Measurements from ENCODE around the gene ERH. TPM values are rescaled to one million over a fixed set of nuclear protein-coding genes. Genes with fewer than 3 reads are reported as not detected.

The ERH gene
- total and polyA plus RNA-seq, 2 donors (not counting 3 experiments of a cell fraction or from before 2014, with no cell fraction given), result 157 to 263 TPM

DNA sequence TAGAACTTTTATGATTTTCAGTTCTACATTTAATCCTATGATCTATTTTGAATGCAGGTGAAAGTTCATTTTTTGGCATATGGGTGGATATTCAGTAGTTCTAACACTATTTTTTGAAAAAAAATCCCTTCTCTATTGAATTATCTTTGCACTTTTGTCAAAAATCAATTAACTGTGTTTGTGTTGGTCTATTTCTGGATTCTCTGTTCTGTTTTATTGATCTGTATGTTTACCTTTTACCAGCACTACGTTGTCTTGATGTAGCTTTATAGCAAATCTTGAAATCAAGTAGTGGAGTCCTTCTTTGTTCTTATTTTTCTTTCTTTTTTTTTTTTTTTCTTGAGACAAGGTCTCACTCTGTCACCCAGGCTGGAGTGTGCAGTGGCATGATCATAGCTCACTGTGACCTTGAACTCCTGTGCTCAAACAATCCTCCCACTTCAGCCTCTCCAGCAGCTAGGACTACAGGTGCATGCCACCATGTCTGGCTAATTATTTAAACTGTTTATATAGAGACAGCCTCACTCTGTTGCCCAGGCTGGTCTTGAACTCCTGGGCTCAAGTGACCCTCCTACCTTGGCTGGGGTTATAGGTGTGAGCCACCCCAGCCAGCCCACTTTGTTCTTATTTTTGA lies 32.3 kb upstream of the ERH start:
- no peak overlapping the region for H3K9ac ChIP-seq (replicated peaks; ENCODE audit: extremely low read depth, insufficient read depth, low read length)
- intact Hi-C loops (cut with micrococcal nuclease) (no loop called here), dilution Hi-C loops (cut with MboI; ENCODE audit: extremely low pct_ligation_motif_present, low sequenced_read_pairs) (no loop called here)
- POLR2A ChIA-PET, result interaction anchor here (0.6 kb wide), 1 partner anchor 204 kb away, joined by 5 read pairs; no protein-coding TSS in a partner anchor
- no peaks in the 10 kb centered on the region for H3K9me1 ChIP-seq (replicated peaks; ENCODE audit: control insufficient read depth, extremely low read depth, insufficient read depth, low read length)
- H3K4me3 ChIP-seq (replicated peaks in 1 of 3; ENCODE audit: insufficient read depth in 1 of 3, low read depth in 1 of 3, low read length in 3 of 3), result no peak overlapping the region
- DNase-seq (ENCODE audit: low read depth, low spot score), result no peak
- peaks cover 5% of the 10 kb centered on the region for H3K79me2 ChIP-seq (ENCODE audit: control insufficient read depth, insufficient read depth, low read length)
- H4K20me1 ChIP-seq (replicated peaks; ENCODE audit: control insufficient read depth, extremely low read depth, insufficient read depth, low read length), result peaks cover 2% of the 10 kb centered on the region
- CTCF ChIA-PET, result interaction anchor here (0.6 to 1.2 kb wide), 3 partner anchors 10 to 268 kb away, joined by 3 read pairs; no protein-coding TSS in a partner anchor
- H3K27ac ChIP-seq (ENCODE audit: insufficient read depth, low read depth, low read length), result no peak overlapping the region
- no peak overlapping the region for H3K4me2 ChIP-seq (ENCODE audit: insufficient read depth, low read length)
- TF ChIP-seq POLR2AphosphoS5 (IDR thresholded peaks at IDR 0.05; ENCODE audit: insufficient read depth, low read depth, low read length) (no peak), JUN (IDR thresholded peaks at IDR 0.05; ENCODE audit: borderline replicate concordance, insufficient read depth, insufficient read length, low read depth) (no peak), POLR2A (IDR thresholded peaks at IDR 0.05; ENCODE audit: low read depth, low read length) (no peak)
- peaks cover 6 to 9% of the 10 kb centered on the region in 2 experiments for H3K36me3 ChIP-seq (ENCODE audit: control insufficient read depth in 2 of 2, extremely low read depth in 1 of 2, insufficient read depth in 2 of 2, low read length in 2 of 2)
- H3K9me3 ChIP-seq (replicated peaks; ENCODE audit: control insufficient read depth, insufficient read depth, low read length), result no peaks in the 10 kb centered on the region
- no peaks in the 10 kb centered on the region for H3K4me1 ChIP-seq (ENCODE audit: control insufficient read depth, extremely low read depth, insufficient read depth, low read length)
- no peaks in the 10 kb centered on the region for H3K27me3 ChIP-seq (ENCODE audit: control insufficient read depth in 2 of 2, insufficient read depth in 2 of 2, low read length in 2 of 2)
- BruUV-seq (replicated peaks), result no TSS peak
- H2AFZ ChIP-seq (ENCODE audit: low read depth, low read length), result no peak overlapping the region
- peak; percentile 8 for FAIRE-seq

DNA sequence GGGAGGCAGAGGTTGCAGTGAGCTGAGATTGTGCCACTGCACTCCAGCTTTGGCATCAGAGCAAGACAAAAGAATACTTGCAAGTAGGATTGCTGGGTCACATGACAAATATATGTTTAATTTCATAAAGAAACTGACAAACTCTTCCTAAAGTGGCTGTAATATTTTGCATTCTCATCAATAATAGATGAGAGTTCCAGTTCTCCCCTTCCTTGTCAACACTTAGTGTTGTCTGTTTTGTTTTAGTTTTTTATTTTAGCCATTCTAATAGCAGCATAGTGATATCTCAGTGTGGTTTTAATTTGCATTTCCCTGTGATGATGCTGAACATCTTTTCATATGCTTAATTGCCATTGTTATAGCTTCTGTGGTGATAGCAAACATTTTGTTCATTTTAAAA lies 31.5 kb upstream of the ERH start:
- POLR2A ChIA-PET, result no interaction called here
- no peak for DNase-seq (ENCODE audit: low read depth, low spot score)
- no peaks in the 10 kb centered on the region for H3K4me1 ChIP-seq (ENCODE audit: control insufficient read depth, extremely low read depth, insufficient read depth, low read length)

More for the DNA sequence above, 31.5 kb upstream of the ERH start:
- Histone ChIP-seq H3K9ac (replicated peaks; ENCODE audit: extremely low read depth, insufficient read depth, low read length) (no peak overlapping the region), H3K9me1 (replicated peaks; ENCODE audit: control insufficient read depth, extremely low read depth, insufficient read depth, low read length) (no peaks in the 10 kb centered on the region), H3K4me2 (ENCODE audit: insufficient read depth, low read length) (no peak overlapping the region), H3K79me2 (ENCODE audit: control insufficient read depth, insufficient read depth, low read length) (peaks cover 5% of the 10 kb centered on the region), H3K4me3 (replicated peaks in 1 of 3; ENCODE audit: insufficient read depth in 1 of 3, low read depth in 1 of 3, low read length in 3 of 3) (no peak overlapping the region), H3K36me3 (ENCODE audit: control insufficient read depth in 2 of 2, extremely low read depth in 1 of 2, insufficient read depth in 2 of 2, low read length in 2 of 2) (peaks cover 6 to 9% of the 10 kb centered on the region in 2 experiments), H3K9me3 (replicated peaks; ENCODE audit: control insufficient read depth, insufficient read depth, low read length) (no peaks in the 10 kb centered on the region), H3K27me3 (ENCODE audit: control insufficient read depth in 2 of 2, insufficient read depth in 2 of 2, low read length in 2 of 2) (no peaks in the 10 kb centered on the region), H2AFZ (ENCODE audit: low read depth, low read length) (no peak overlapping the region), H3K27ac (ENCODE audit: insufficient read depth, low read depth, low read length) (no peak overlapping the region), H4K20me1 (replicated peaks; ENCODE audit: control insufficient read depth, extremely low read depth, insufficient read depth, low read length) (peaks cover 2% of the 10 kb centered on the region)
- CTCF ChIA-PET, result interaction anchor here (1.1 to 1.2 kb wide), 2 partner anchors 10 to 187 kb away, joined by 3 read pairs; no protein-coding TSS in a partner anchor
- dilution Hi-C loops (cut with MboI; ENCODE audit: extremely low pct_ligation_motif_present, low sequenced_read_pairs), result no loop called here
- BruUV-seq (replicated peaks), result no TSS peak
- TF ChIP-seq EZH2 (IDR thresholded peaks at IDR 0.05; ENCODE audit: borderline replicate concordance, low read depth, low read length, severe bottlenecking) (no peak), FOS (IDR thresholded peaks at IDR 0.05; ENCODE audit: borderline replicate concordance, insufficient read depth, low read length) (no peak), POLR2A (IDR thresholded peaks at IDR 0.05; ENCODE audit: low read depth, low read length) (no peak), MYC (IDR thresholded peaks at IDR 0.05; ENCODE audit: low read depth, low read length) (no peak)
- intact Hi-C loops (cut with micrococcal nuclease), result no loop called here
- no peak for FAIRE-seq
